CD4-positive, alpha-beta T cell treated with Interleukin-4 for 4 hours (primary cell): Measurements from ENCODE around the gene NLRP5.
"Not testable (repeated sequence)": the region's sequence is repeated elsewhere in the genome, so short reads cannot be mapped to it uniquely, and the experiment has no call there.

Experiments
- DNase-seq: peaks from one replicate; pipeline ENCODE4 v3.0.0-alpha.2; 2020

NLRP5 gene

DNA sequence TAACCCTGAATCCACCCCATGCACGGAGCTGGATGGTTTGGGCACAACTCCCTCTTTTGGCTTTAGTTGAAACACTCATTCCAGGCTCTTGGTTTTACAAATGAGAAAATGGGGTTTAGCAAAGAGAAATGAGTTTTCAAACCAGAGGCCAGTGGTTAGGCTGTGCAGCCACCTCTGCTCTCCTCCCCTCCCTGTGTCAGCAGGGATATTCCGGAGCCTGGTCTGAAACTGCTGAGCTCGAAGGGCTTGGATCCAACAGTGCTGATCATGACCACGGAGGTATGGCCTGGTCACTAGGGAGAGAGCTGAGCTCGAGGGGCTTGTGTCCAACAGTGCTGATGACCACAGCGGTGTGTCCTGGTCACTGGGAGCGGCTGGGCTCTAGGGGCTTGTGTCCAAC, 93.0 kb downstream of the NLRP5 start:
- no peak for DNase-seq

DNA sequence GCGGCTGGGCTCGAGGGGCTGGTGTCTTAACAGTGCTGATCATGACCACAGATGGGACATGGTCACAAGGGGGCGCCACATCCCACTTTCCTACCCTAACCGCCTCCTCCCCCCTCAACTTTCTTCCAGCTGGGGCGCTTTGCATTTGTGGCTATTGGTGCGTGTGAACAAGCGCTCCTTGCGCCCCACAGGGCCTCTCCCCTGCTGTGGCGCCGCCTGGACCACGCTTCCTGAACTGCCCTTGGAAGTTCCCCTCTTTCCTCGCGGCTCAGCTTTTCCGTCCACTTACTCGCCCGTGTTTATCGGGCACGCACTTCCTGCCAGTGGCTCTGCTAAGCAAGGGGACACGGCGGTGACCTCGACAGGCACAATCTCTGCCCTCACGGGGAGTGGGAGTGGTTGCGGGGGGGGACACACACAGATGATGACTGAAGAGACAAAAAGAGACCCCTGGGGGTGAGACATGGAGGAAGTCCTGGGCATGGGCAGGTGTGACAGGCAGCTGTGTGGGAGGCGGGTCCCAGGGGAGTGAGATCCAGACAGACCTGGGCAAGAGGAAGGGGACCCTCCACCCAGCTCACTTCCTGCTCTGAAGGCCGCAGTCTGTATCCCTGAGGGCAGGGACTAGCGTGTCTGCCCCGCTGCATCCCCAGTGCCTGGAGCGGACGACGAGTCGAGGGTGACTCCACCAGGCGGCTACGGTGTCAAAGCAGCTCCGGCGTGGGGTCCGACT, 94.3 kb downstream of the NLRP5 start:
- DNase-seq = peak; percentile 53

DNA sequence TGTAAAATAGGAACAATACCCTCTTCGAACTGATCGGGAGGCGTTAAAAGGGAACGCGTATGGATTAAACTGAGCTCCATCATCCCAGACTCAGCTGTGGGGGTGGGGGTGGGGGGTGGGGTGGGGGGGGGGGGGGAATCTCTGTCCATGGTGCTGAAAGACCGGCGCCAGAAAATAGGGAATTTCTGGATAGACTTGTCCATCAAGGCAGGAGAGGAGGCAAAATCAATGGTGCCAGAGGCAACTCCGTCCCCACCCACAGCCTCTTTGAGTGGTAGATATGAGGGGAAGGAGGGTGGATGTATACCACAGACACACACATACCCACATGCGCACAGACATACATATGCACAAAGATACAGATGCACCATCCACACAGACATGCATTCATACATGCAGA, 97.1 kb downstream of the NLRP5 start:
- no peak for DNase-seq

- DNase-seq = no peak
Measured at GRCh38 chr19:56084835-56085536, 98.4 kb downstream of the NLRP5 start.

- no peak for DNase-seq
Measured at GRCh38 chr19:56085571-56086275, 99.1 kb downstream of the NLRP5 start.

DNA sequence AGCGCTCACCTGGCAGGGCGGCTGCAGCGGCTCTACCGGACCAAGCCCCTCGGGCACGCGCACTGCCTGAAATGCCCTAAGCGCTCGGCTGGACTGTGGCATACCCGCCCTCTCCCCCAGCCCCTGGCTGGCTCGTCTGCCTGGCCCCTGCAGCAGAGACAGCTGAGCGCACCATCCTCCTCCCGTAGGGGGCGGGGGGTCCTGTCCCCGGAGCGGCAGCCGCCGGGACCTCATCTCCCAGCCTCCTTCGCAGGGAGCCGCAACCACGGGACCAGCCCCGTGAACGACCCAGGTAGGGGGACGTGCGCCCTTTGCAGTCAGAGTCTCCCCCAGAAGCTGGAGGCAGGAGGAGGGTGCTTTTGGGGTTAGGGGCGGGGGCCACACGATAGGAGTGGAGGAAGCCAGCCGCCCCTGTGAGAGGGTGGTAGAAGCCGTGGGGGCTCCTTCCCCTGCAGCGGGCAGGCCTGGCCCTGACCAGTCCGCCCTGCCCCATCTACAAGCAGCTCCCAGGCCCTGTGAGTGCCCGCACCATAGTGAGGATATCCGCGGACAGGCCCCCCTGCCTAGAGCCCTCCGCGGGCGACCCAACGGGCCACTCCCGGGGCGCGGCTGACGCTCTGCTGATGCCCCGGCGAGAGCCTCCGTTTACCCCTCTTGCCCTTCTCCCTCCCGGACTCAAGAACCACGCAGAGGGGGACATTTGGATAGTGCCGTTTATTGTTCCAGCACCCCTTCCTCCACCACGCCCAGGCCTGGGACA, 100.3 kb downstream of the NLRP5 start:
- DNase-seq = no peak

GRCh38 chr19:56087647-56088496, 101.3 kb downstream of the NLRP5 start:
- no peak for DNase-seq

- no peak for DNase-seq
Measured at GRCh38 chr19:56088497-56089215, 102.1 kb downstream of the NLRP5 start.

- no peak for DNase-seq
Measured at GRCh38 chr19:56089344-56089743, 102.8 kb downstream of the NLRP5 start.

DNA sequence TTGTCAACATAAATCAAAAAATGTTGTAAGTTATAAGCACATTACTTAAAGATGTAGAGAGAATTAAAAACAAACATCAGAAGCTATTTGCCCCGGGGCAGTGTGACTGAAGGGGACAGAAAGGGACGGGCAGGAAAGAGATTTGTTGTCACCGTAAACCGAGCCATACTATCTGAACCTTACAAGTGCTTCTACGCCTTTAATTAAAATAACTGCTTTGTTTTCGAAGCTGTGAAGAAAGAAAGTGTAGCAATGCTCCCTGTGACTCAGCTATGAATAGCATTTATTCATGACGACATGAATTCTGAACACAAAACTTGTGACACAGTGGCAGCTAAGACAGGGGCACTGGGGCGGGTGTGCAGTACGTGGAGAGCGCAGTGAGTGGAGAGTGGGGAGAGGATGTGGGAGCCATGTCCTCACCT, 104.5 kb downstream of the NLRP5 start:
- DNase-seq = no peak

GRCh38 chr19:56091751-56092546, 105.4 kb downstream of the NLRP5 start:
- DNase-seq = peak; percentile 8

DNA sequence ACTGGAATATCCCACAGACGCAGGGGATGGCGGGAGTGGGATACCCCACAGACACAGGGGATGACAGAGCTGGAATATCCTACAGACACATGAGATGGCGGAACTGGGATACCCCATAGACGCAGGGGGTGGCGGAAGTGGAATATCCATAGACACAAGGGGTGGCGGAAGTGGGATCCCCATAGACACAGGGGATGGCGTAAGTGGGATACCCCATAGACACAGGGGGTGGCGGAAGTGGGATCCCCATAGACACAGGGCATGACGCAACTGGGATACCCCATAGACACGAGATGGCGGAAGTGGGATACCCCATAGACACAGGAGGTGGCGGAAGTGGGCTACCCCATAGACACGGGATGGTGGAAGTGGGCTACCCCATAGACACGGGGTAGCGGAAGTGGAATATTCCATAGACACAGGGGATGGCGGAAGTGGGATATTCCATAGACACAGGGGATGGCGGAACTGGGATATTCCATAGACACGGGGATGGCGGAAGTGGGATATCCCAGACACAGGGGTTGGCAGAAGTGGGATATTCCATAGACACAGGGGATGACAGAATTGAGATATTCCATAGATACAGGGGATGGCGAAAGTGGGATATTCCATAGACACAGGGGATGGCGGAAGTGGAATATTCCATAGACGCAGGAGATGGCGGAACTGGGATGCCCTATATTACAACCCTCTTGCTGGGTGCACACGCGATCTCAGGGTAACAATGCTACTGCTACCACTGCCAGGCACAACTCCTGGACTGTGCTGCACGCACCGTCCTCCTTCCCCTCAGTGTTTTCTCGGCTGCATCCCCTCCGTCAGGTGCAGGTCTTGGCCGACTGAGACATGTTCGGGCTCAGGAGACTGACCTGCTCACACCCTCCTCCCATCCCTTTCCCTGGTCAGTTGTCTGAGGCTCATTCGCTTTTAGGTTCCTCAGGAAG, 106.4 kb downstream of the NLRP5 start:
- DNase-seq = no peak

- no peak for DNase-seq
Measured at GRCh38 chr19:56094449-56094848, 107.9 kb downstream of the NLRP5 start.

DNA sequence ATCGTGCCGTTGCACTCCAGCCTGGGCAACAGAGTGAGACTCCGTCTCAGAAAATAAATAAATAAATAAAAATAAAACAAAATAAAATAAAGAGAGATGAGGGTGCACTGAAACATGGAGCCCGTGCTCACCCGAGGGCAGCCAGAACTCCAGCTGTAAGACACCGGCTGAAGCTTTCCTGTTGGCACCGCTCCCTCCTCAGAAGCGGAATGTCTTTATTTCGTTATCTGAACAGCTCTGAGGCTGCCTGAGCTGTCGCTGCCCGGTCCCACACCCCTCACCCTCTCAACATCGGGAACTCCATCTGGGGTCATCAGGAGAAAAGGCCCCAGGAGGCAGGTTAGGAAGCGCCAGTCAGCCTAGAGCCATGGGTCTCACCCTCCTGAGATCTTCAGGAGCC, 110.1 kb downstream of the NLRP5 start:
- no peak for DNase-seq

DNA sequence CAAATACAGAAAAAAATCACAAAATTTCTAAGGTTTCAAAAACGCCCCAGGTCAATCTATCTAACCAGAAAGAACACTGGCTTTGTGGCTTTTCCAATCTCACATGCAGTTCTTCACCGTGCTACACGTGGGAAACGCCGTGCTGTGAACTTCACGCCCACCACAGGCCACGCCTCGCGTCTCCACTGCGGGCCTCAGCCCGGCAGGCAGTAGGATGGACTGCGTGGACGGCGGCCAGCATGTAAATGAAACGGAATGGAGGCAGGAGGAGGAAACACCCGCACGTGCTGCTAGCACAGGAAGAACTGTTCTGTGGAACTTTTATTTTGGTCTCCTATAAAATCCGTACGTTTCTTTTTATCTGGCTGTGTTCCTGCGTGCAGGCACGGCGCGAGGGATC, 110.7 kb downstream of the NLRP5 start:
- DNase-seq = no peak

- no peak for DNase-seq
Measured at GRCh38 chr19:56097776-56098175, 111.2 kb downstream of the NLRP5 start.

GRCh38 chr19:56098237-56098636, 111.7 kb downstream of the NLRP5 start:
- not testable (repeated sequence) for DNase-seq

DNA sequence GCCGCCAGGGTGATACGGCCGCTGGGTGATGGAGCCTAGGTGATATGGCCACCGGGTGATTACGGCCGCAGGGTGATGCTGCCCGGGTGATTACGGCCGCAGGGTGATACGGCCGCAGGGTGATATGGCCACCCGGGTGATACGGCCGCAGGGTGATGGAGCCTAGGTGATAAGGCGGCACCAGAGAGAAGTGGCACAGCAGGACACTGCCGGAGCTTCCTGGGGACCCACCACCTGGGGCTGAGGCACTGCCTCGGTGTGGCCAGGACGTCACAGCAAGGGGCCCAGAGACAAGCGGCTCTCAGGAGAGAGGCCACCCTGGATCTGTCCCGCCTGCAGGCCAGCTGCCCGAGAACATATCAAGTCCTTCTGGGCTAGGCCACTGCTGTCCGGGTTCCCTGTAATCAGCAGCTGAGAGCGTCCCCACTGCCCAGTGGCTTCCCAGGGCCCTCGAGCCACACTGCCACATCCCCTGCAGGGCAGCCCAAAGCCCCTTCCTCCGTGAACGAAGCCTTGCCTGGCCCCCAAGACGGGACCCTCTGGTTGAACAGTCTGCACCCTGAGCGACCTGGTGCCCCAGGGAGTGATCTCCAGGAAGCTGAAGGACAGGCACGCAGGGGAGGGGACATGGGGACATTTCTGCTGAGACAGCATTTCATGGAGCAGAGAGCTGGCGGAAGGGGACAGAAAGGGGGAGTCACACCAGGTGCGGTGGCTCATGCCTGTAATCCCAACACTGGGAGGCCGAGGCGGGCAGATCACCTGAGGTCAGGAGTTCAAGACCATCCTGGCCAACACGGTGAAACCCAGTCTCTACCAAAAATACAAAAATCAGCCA, 112.4 kb downstream of the NLRP5 start:
- no peak for DNase-seq
